CD14-positive monocyte (primary cell): ENCODE results near the gene CCR8. TPM values are rescaled to one million over a fixed set of nuclear protein-coding genes. Genes with fewer than 3 reads are reported as not detected.
"Not testable (repeated sequence)": the region's sequence is repeated elsewhere in the genome, so short reads cannot be mapped to it uniquely, and the experiment has no call there.

ENCODE experiments used
- DNase-seq, 3 donors: peaks; one replicate each; pipeline ENCODE4 v3.0.0-alpha.2; 2011 to 2022
- H2AFZ ChIP-seq: 2 replicates; pipeline ENCODE4 v1.6.0; 2012; ENCODE audit warnings: mild to moderate bottlenecking, low read depth, low read length, inconsistent platforms; ENCODE audit not compliant: insufficient read depth, poor library complexity, severe bottlenecking
- H3K27ac ChIP-seq, 2 donors: 1 replicate in 1 of 2; 2 replicates in 1 of 2; pipeline ENCODE4 v1.5.1; 2012 to 2013; ENCODE audit warnings: low read length in 2 of 2, control low read depth in 1 of 2, inconsistent platforms in 1 of 2, low read depth in 1 of 2, mild to moderate bottlenecking in 1 of 2
- H3K27me3 ChIP-seq, 2 donors: one replicate each; pipeline versions ENCODE4 v1.6.0 to v1.6.1; 2011 to 2013; ENCODE audit warnings: low read length in 2 of 2; ENCODE audit not compliant: control insufficient read depth in 2 of 2, insufficient read depth in 2 of 2
- H3K36me3 ChIP-seq, 2 donors: replicated peaks in 1 of 2; 1 replicate in 1 of 2; 2 replicates in 1 of 2; pipeline versions ENCODE4 v1.5.1 to v1.6.1; 2012 to 2013; ENCODE audit warnings: low read length in 2 of 2, control low read depth in 1 of 2, inconsistent platforms in 1 of 2, mild to moderate bottlenecking in 1 of 2; ENCODE audit not compliant: insufficient read depth in 2 of 2, control insufficient read depth in 1 of 2
- H3K4me1 ChIP-seq, 2 donors: 1 replicate in 1 of 2; 2 replicates in 1 of 2; pipeline versions ENCODE4 v1.5.1 to v1.6.1; 2012 to 2013; ENCODE audit warnings: low read length in 2 of 2, control low read depth in 1 of 2, inconsistent platforms in 1 of 2, mild to moderate bottlenecking in 1 of 2, moderate library complexity in 1 of 2; ENCODE audit not compliant: insufficient read depth in 2 of 2, control insufficient read depth in 1 of 2
- H3K4me2 ChIP-seq: replicated peaks from 2 replicates; pipeline ENCODE3; 2012; ENCODE audit warnings: low read length, moderate library complexity, mild to moderate bottlenecking; ENCODE audit not compliant: poor library complexity, severe bottlenecking; ENCODE audit errors: extremely low read depth
- H3K4me3 ChIP-seq, 3 experiments: fragments of 200-600 bp in 1 of 3; sonication (generic) in 1 of 3; replicated peaks in 1 of 3; 1 replicate in 2 of 3; 2 replicates in 1 of 3; pipeline ENCODE4 v1.5.1; 2011 to 2013; ENCODE audit warnings: low read length in 3 of 3, mild to moderate bottlenecking in 3 of 3, control low read depth in 2 of 3, low read depth in 2 of 3, inconsistent platforms in 1 of 3, moderate library complexity in 1 of 3
- H3K79me2 ChIP-seq: 2 replicates; pipeline ENCODE4 v1.6.0; 2012; ENCODE audit warnings: mild to moderate bottlenecking, control low read depth, inconsistent platforms, low read length, moderate library complexity; ENCODE audit not compliant: insufficient read depth
- H3K9ac ChIP-seq: 2 replicates; pipeline ENCODE4 v1.6.0; 2017; ENCODE audit warnings: low read length, mild to moderate bottlenecking; ENCODE audit not compliant: insufficient read depth, poor library complexity, severe bottlenecking
- H3K9me3 ChIP-seq, 2 donors: replicated peaks in 1 of 2; 1 replicate in 1 of 2; 2 replicates in 1 of 2; pipeline versions ENCODE4 v1.5.1 to v1.6.1; 2012 to 2013; ENCODE audit warnings: low read length in 2 of 2, control low read depth in 1 of 2; ENCODE audit not compliant: control insufficient read depth in 1 of 2, insufficient read depth in 1 of 2
- H4K20me1 ChIP-seq: 2 replicates; pipeline ENCODE4 v1.6.0; 2012; ENCODE audit warnings: mild to moderate bottlenecking, low read length, control low read depth, moderate library complexity; ENCODE audit not compliant: insufficient read depth
- H3K27ac Mint-ChIP-seq, 7 donors: one replicate each; pipeline ENCODE4 v1.8.0; 2020; ENCODE audit warnings: mild to moderate bottlenecking in 7 of 7, mixed read lengths in 7 of 7, moderate library complexity in 6 of 7, inconsistent platforms in 2 of 7
- H3K27me3 Mint-ChIP-seq, 3 donors: one replicate each; pipeline ENCODE4 v1.8.0; 2021 to 2022; ENCODE audit warnings: low read depth in 3 of 3, mild to moderate bottlenecking in 3 of 3, mixed read lengths in 3 of 3, moderate library complexity in 3 of 3, inconsistent platforms in 1 of 3
- H3K36me3 Mint-ChIP-seq, 2 donors: one replicate each; pipeline ENCODE4 v1.8.0; 2020; ENCODE audit warnings: mixed read lengths in 2 of 2, inconsistent platforms in 1 of 2, mild to moderate bottlenecking in 1 of 2
- H3K4me1 Mint-ChIP-seq: one replicate; pipeline ENCODE4 v1.8.0; 2020; ENCODE audit warnings: mild to moderate bottlenecking, mixed read lengths
- H3K4me3 Mint-ChIP-seq, 2 donors: one replicate each; pipeline ENCODE4 v1.8.0; 2020; ENCODE audit warnings: mild to moderate bottlenecking in 2 of 2, mixed read lengths in 2 of 2, moderate library complexity in 1 of 2
- H3K9me3 Mint-ChIP-seq, 7 donors: one replicate each; pipeline ENCODE4 v1.8.0; 2020 to 2022; ENCODE audit warnings: mixed read lengths in 7 of 7, mild to moderate bottlenecking in 6 of 7, moderate library complexity in 6 of 7, inconsistent platforms in 2 of 7
- WGBS: methylation state at CpG from one replicate; pipeline ENCODE4 v1.1.5; 2013; ENCODE audit warnings: missing lambda C conversion rate; ENCODE audit not compliant: insufficient coverage; 5-methylcytosine and 5-hydroxymethylcytosine counted together
- intact Hi-C, 2 donors: fragments of 100-400 bp; cut with micrococcal nuclease; formaldehyde crosslinking; loops; one replicate each; pipeline versions ENCODE4 v1.15.0 to v1.15.1; 2023
- polyA plus RNA-seq, 3 donors: library from polyadenylated mRNA; depleted of rRNA in 1 of 3; unstranded in 2 of 3; stranded (reverse) in 1 of 3; fragments of 300-500 nt in 2 of 3; fragments of >200 nt in 1 of 3; fragmentation: Illumina TruSeq in 2 of 3; gene quantifications; 1 replicate in 2 of 3; 2 replicates in 1 of 3; pipeline ENCODE4 v1.2.3, GENCODE V29; 2012 to 2021
- TF ChIP-seq, protein P1 (sequence below): fragments of 200-600 bp; IDR thresholded peaks from one replicate; pipeline ENCODE4 v1.8.0; 2022; ENCODE audit warnings: antibody characterized with exemption, mild to moderate bottlenecking

CCR8 gene
- polyA plus RNA-seq, 3 donors = not detected

DNA sequence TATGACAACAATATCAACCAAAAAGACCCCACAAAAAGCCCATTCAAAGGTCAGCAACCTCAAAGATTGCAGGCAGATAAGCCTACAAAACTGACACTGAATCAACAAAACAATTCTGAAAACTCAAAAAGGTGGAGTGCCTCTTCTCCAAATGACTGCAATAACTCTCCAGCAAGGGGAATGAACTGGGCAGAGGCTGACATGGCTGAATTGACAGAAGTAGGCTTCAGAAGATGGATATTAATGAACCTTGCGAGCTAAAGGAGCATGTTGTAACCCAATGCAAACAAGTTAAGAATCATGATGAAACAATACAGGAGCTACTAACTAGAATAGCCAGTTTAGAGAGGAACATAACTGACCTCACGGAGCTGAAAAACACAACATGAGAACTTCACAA, 33.3 kb downstream of the CCR8 start:
- Histone ChIP-seq H3K27me3 (no peaks in the 10 kb centered on the region), H3K9me3 (no peaks in the 10 kb centered on the region), H4K20me1 (no peaks in the 10 kb centered on the region), H3K27ac (no peak overlapping the region), H3K9ac (no peak overlapping the region), H3K4me3 (no peak overlapping the region), H3K4me1 (peaks cover 5 to 6% of the 10 kb centered on the region in 2 donors), H2AFZ (no peak overlapping the region), H3K36me3 (no peaks in the 10 kb centered on the region), H3K79me2 (no peaks in the 10 kb centered on the region), H3K4me2 (no peak overlapping the region)
- intact Hi-C loops = no loop called here
- peaks cover 0 to 3% (median 2%) of the 10 kb centered on the region in 3 donors for H3K27me3 Mint-ChIP-seq
- H3K27ac Mint-ChIP-seq = no peak overlapping the region
- no peak for DNase-seq
- WGBS = 100% methylated on average over 1 of the region's 2 CpGs
- peaks cover 0 to 4% (median 0%) of the 10 kb centered on the region in 7 donors for H3K9me3 Mint-ChIP-seq
- TF ChIP-seq, protein P1, sequence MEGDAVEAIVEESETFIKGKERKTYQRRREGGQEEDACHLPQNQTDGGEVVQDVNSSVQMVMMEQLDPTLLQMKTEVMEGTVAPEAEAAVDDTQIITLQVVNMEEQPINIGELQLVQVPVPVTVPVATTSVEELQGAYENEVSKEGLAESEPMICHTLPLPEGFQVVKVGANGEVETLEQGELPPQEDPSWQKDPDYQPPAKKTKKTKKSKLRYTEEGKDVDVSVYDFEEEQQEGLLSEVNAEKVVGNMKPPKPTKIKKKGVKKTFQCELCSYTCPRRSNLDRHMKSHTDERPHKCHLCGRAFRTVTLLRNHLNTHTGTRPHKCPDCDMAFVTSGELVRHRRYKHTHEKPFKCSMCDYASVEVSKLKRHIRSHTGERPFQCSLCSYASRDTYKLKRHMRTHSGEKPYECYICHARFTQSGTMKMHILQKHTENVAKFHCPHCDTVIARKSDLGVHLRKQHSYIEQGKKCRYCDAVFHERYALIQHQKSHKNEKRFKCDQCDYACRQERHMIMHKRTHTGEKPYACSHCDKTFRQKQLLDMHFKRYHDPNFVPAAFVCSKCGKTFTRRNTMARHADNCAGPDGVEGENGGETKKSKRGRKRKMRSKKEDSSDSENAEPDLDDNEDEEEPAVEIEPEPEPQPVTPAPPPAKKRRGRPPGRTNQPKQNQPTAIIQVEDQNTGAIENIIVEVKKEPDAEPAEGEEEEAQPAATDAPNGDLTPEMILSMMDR = no peak
- H3K36me3 Mint-ChIP-seq = no peaks in the 10 kb centered on the region
- peaks cover 11% of the 10 kb centered on the region for H3K4me1 Mint-ChIP-seq
- no peak overlapping the region for H3K4me3 Mint-ChIP-seq

DNA sequence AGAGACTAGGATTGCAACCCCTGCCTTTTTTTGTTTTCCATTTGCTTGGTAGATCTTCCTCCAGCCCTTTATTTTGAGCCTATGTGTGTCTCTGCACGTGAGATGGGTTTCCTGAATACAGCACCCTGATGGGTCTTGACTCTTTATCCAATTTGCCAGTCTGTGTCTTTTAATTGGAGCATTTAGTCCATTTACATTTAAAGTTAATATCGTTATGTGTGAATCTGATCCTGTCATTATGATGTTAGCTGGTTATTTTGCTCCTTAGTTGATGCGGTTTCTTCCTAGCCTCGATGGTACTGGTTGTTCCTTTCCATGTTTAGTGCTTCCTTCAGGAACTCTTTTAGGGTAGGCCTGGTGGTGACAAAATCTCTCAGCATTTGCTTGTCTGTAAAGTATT, 40.9 kb downstream of the CCR8 start:
- H3K4me1 Mint-ChIP-seq, H3K4me1 ChIP-seq, H3K27ac Mint-ChIP-seq, H3K4me3 Mint-ChIP-seq, H3K36me3 Mint-ChIP-seq, H3K9ac ChIP-seq, H3K27ac ChIP-seq, H3K9me3 ChIP-seq, intact Hi-C loops, H2AFZ ChIP-seq, H3K4me3 ChIP-seq, H3K36me3 ChIP-seq, DNase-seq, H3K4me2 ChIP-seq, H3K27me3 ChIP-seq, H3K27me3 Mint-ChIP-seq, H3K79me2 ChIP-seq, H4K20me1 ChIP-seq: not testable (repeated sequence)
- no CpG with 5 or more reads among the region's 4 CpGs for WGBS
- H3K9me3 Mint-ChIP-seq = peaks cover 4 to 18% (median 12%) of the 10 kb centered on the region in 7 donors
